Endodermal cell (in vitro differentiated cells): Measurements from ENCODE around the gene ITGA2. TPM values are rescaled to one million over a fixed set of nuclear protein-coding genes. Genes with fewer than 3 reads are reported as not detected.

Experiments used
- DNase-seq: peaks from one replicate; pipeline ENCODE4 v3.0.0-alpha.2; 2017
- H3K27ac ChIP-seq: 2 replicates; pipeline ENCODE4 v1.5.1; 2013; ENCODE audit warnings: mild to moderate bottlenecking, low read depth, low read length, moderate library complexity
- H3K27me3 ChIP-seq: 2 replicates; pipeline ENCODE4 v1.6.1; 2013; ENCODE audit warnings: mild to moderate bottlenecking, low read length, moderate library complexity; ENCODE audit not compliant: insufficient read depth, control insufficient read depth, poor library complexity, severe bottlenecking
- H3K36me3 ChIP-seq: 2 replicates; pipeline ENCODE4 v1.7.0; 2013; ENCODE audit warnings: mild to moderate bottlenecking, low read length, moderate library complexity; ENCODE audit not compliant: control insufficient read depth, insufficient read depth
- H3K4me1 ChIP-seq: one replicate; pipeline ENCODE4 v1.7.0; 2013; ENCODE audit warnings: low read length; ENCODE audit not compliant: control insufficient read depth, insufficient read depth
- H3K4me3 ChIP-seq: 2 replicates; pipeline ENCODE4 v1.5.1; 2013; ENCODE audit warnings: mild to moderate bottlenecking, low read length, moderate library complexity
- H3K9ac ChIP-seq: 2 replicates; pipeline ENCODE4 v1.6.1; 2013; ENCODE audit warnings: mild to moderate bottlenecking, low read length, moderate library complexity; ENCODE audit not compliant: poor library complexity, severe bottlenecking; ENCODE audit errors: extremely low read depth
- H3K9me3 ChIP-seq: 2 replicates; pipeline ENCODE4 v1.6.1; 2013; ENCODE audit warnings: mild to moderate bottlenecking, low read length, moderate library complexity; ENCODE audit not compliant: control insufficient read depth
- H3K27ac Mint-ChIP-seq: 2 replicates; pipeline ENCODE4 v1.8.0; 2020; ENCODE audit warnings: mixed read lengths
- H3K27me3 Mint-ChIP-seq: 2 replicates; pipeline ENCODE4 v1.8.0; 2021; ENCODE audit warnings: mild to moderate bottlenecking, mixed read lengths; ENCODE audit not compliant: insufficient read depth
- H3K36me3 Mint-ChIP-seq: 2 replicates; pipeline ENCODE4 v1.8.0; 2020; ENCODE audit warnings: low read depth, mixed read lengths
- H3K4me1 Mint-ChIP-seq: 2 replicates; pipeline ENCODE4 v1.8.0; 2020; ENCODE audit warnings: mixed read lengths
- H3K4me3 Mint-ChIP-seq: 2 replicates; pipeline ENCODE4 v1.8.0; 2020; ENCODE audit warnings: mild to moderate bottlenecking, moderate library complexity, mixed read lengths
- H3K9me3 Mint-ChIP-seq: 2 replicates; pipeline ENCODE4 v1.8.0; 2020; ENCODE audit warnings: mild to moderate bottlenecking, mixed read lengths
- CTCF ChIP-seq: fragments of 200-600 bp; sonication (generic); conservative IDR thresholded peaks from 2 replicates; pipeline ENCODE4 v1.5.0; 2021; ENCODE audit warnings: antibody characterized with exemption, mild to moderate bottlenecking
- WGBS, 2 experiments: methylation state at CpG; one replicate each; pipeline versions ENCODE4 v1.1.5 to v1.1.7; 2013; ENCODE audit warnings: missing lambda C conversion rate in 2 of 2, mixed read lengths in 1 of 2; ENCODE audit not compliant: insufficient coverage in 1 of 2, insufficient read length in 1 of 2; 5-methylcytosine and 5-hydroxymethylcytosine counted together
- total RNA-seq, 2 donors: library from RNA; stranded (reverse); fragmentation: NEBNext Ultra II Directional in 1 of 2; extraction: Animal tissue kit (Norgen Biotek cat#: 25700) in 1 of 2; gene quantifications; 2 replicates in 1 of 2; 3 replicates in 1 of 2; pipeline ENCODE4 v1.2.1, GENCODE V29; 2021

The ITGA2 gene
- total RNA-seq, 2 donors from 2014 or later, result 1.3 to 4.0 TPM

GRCh38 chr5:53113947-53114346, 124.8 kb downstream of the ITGA2 start:
- Histone ChIP-seq H3K4me3 (no peak overlapping the region), H3K4me1 (peaks cover 3% of the 10 kb centered on the region), H3K27me3 (no peaks in the 10 kb centered on the region), H3K27ac (no peak overlapping the region), H3K36me3 (no peaks in the 10 kb centered on the region), H3K9me3 (no peaks in the 10 kb centered on the region), H3K9ac (no peak overlapping the region)
- Mint-ChIP-seq H3K27ac (no peak overlapping the region), H3K9me3 (no peaks in the 10 kb centered on the region), H3K36me3 (no peaks in the 10 kb centered on the region), H3K4me1 (peaks cover 9% of the 10 kb centered on the region), H3K4me3 (no peak overlapping the region), H3K27me3 (peaks cover 1% of the 10 kb centered on the region)
- 85 to 89% methylated on average over 8 to 9 of the region's 9 CpGs for WGBS, 2 experiments
- no peak for TF ChIP-seq CTCF
- DNase-seq, result no peak

- Mint-ChIP-seq H3K27me3 (no peaks in the 10 kb centered on the region), H3K27ac (no peak overlapping the region), H3K36me3 (no peaks in the 10 kb centered on the region), H3K4me3 (no peak overlapping the region), H3K4me1 (peaks cover 9% of the 10 kb centered on the region), H3K9me3 (no peaks in the 10 kb centered on the region)
- H3K4me3 ChIP-seq, result no peak overlapping the region
- H3K27ac ChIP-seq, result no peak overlapping the region
- H3K4me1 ChIP-seq, result peaks cover 2% of the 10 kb centered on the region
- H3K36me3 ChIP-seq, result no peaks in the 10 kb centered on the region
- H3K27me3 ChIP-seq, result no peaks in the 10 kb centered on the region
- no peak for DNase-seq
- H3K9me3 ChIP-seq, result no peaks in the 10 kb centered on the region
- peak; percentile 73 for TF ChIP-seq CTCF
- no peak overlapping the region for H3K9ac ChIP-seq
These were observed 125.8 kb downstream of the ITGA2 start for GRCh38 chr5:53114988-53115387.

- no peak overlapping the region for H3K4me3 Mint-ChIP-seq
- no peaks in the 10 kb centered on the region for H3K9me3 ChIP-seq
- no peak overlapping the region for H3K27ac Mint-ChIP-seq
- no peak overlapping the region for H3K27ac ChIP-seq
- H3K4me1 Mint-ChIP-seq, result peaks cover 4% of the 10 kb centered on the region
- H3K36me3 ChIP-seq, result no peaks in the 10 kb centered on the region
- no peak overlapping the region for H3K9ac ChIP-seq
- DNase-seq, result no peak
- no peaks in the 10 kb centered on the region for H3K4me1 ChIP-seq
- no peaks in the 10 kb centered on the region for H3K36me3 Mint-ChIP-seq
- H3K9me3 Mint-ChIP-seq, result no peaks in the 10 kb centered on the region
- no peaks in the 10 kb centered on the region for H3K27me3 ChIP-seq
- 91% methylated on average over 1 of the region's 1 CpG; no CpG with 5 or more reads in 1 of the 2 experiments for whole genome bisulfite sequencing, 2 experiments
- TF ChIP-seq CTCF, result no peak
- H3K4me3 ChIP-seq, result no peak overlapping the region
- H3K27me3 Mint-ChIP-seq, result no peaks in the 10 kb centered on the region
These were observed 127.4 kb downstream of the ITGA2 start for GRCh38 chr5:53116597-53116996.
